ENCODE data around the gene ZNF385B. TPM values are rescaled to one million over a fixed set of nuclear protein-coding genes. Genes with fewer than 3 reads are reported as not detected.
"Not testable (repeated sequence)": the region's sequence is repeated elsewhere in the genome, so short reads cannot be mapped to it uniquely, and the experiment has no call there.

Gene ZNF385B
- total RNA-seq, 2 donors from 2014 or later = not detected

- Mint-ChIP-seq H3K36me3 (no peaks in the 10 kb centered on the region), H3K27ac (no peak overlapping the region), H3K9me3 (no peaks in the 10 kb centered on the region)
- no peak for DNase-seq (ENCODE audit: low spot score in 2 of 2)
- ATAC-seq = no peak
Measured at GRCh38 chr2:179646862-179647587, 214.4 kb downstream of the ZNF385B start.

GRCh38 chr2:179646173-179646769 lies 215.1 kb downstream of the ZNF385B start:
- H3K9me3 Mint-ChIP-seq = no peaks in the 10 kb centered on the region
- ATAC-seq = no peak
- peak overlapping the region in 1 of 2 donors; percentile 52 for H3K27ac Mint-ChIP-seq
- DNase-seq (ENCODE audit: low spot score in 2 of 2) = no peak
- no peaks in the 10 kb centered on the region for H3K36me3 Mint-ChIP-seq

GRCh38 chr2:179645047-179645446 lies 216.4 kb downstream of the ZNF385B start:
- H3K36me3 Mint-ChIP-seq = no peaks in the 10 kb centered on the region
- ATAC-seq (no peak), DNase-seq (ENCODE audit: low spot score in 2 of 2) (no peak)
- no peak overlapping the region for H3K27ac Mint-ChIP-seq
- H3K9me3 Mint-ChIP-seq = no peaks in the 10 kb centered on the region

GRCh38 chr2:179642462-179642861 lies 218.9 kb downstream of the ZNF385B start:
- H3K36me3 Mint-ChIP-seq = no peaks in the 10 kb centered on the region
- ATAC-seq (no peak), DNase-seq (ENCODE audit: low spot score in 2 of 2) (no peak)
- H3K9me3 Mint-ChIP-seq = no peaks in the 10 kb centered on the region
- no peak overlapping the region for H3K27ac Mint-ChIP-seq

GRCh38 chr2:179636995-179637394 lies 224.4 kb downstream of the ZNF385B start:
- ATAC-seq (no peak), DNase-seq (ENCODE audit: low spot score in 2 of 2) (no peak)
- Mint-ChIP-seq H3K9me3 (no peaks in the 10 kb centered on the region), H3K27ac (no peak overlapping the region), H3K36me3 (no peaks in the 10 kb centered on the region)

- ATAC-seq (no peak), DNase-seq (ENCODE audit: low spot score in 2 of 2) (no peak)
- no peaks in the 10 kb centered on the region for H3K9me3 Mint-ChIP-seq
- H3K27ac Mint-ChIP-seq = no peak overlapping the region
- no peaks in the 10 kb centered on the region for H3K36me3 Mint-ChIP-seq
Measured at GRCh38 chr2:179636100-179636980, 225.1 kb downstream of the ZNF385B start.

- not testable (repeated sequence) for DNase-seq (ENCODE audit: low spot score in 2 of 2); H3K9me3 Mint-ChIP-seq; ATAC-seq; H3K36me3 Mint-ChIP-seq; H3K27ac Mint-ChIP-seq
Measured at GRCh38 chr2:179631769-179632385, 229.5 kb downstream of the ZNF385B start.

GRCh38 chr2:179629776-179630175 lies 231.6 kb downstream of the ZNF385B start:
- not testable (repeated sequence) for DNase-seq (ENCODE audit: low spot score in 2 of 2); H3K9me3 Mint-ChIP-seq; H3K36me3 Mint-ChIP-seq; ATAC-seq; H3K27ac Mint-ChIP-seq

- Mint-ChIP-seq H3K9me3 (no peaks in the 10 kb centered on the region), H3K36me3 (no peaks in the 10 kb centered on the region), H3K27ac (no peak overlapping the region)
- DNase-seq (ENCODE audit: low spot score in 2 of 2) = no peak
- ATAC-seq = no peak
Measured at GRCh38 chr2:179626261-179626660, 235.2 kb downstream of the ZNF385B start.

- Mint-ChIP-seq H3K9me3 (peaks cover 0 to 3% of the 10 kb centered on the region in 2 donors), H3K36me3 (no peaks in the 10 kb centered on the region), H3K27ac (no peak overlapping the region)
- DNase-seq (ENCODE audit: low spot score in 2 of 2) = no peak
- ATAC-seq = no peak
Measured at GRCh38 chr2:179622635-179623300, 238.6 kb downstream of the ZNF385B start.

- ATAC-seq (no peak), DNase-seq (ENCODE audit: low spot score in 2 of 2) (no peak)
- no peaks in the 10 kb centered on the region for H3K36me3 Mint-ChIP-seq
- peaks cover 0 to 3% of the 10 kb centered on the region in 2 donors for H3K9me3 Mint-ChIP-seq
- no peak overlapping the region for H3K27ac Mint-ChIP-seq
Measured at GRCh38 chr2:179622112-179622511, 239.3 kb downstream of the ZNF385B start.

- ATAC-seq (no peak), DNase-seq (ENCODE audit: low spot score in 2 of 2) (no peak)
- Mint-ChIP-seq H3K27ac (no peak overlapping the region), H3K9me3 (peaks cover 0 to 3% of the 10 kb centered on the region in 2 donors), H3K36me3 (no peaks in the 10 kb centered on the region)
Measured at GRCh38 chr2:179619947-179620467, 241.4 kb downstream of the ZNF385B start.

- H3K27ac Mint-ChIP-seq = no peak overlapping the region
- ATAC-seq (no peak), DNase-seq (ENCODE audit: low spot score in 2 of 2) (no peak)
- H3K36me3 Mint-ChIP-seq = no peaks in the 10 kb centered on the region
- peaks cover 0 to 6% of the 10 kb centered on the region in 2 donors for H3K9me3 Mint-ChIP-seq
Measured at GRCh38 chr2:179614121-179614520, 247.3 kb downstream of the ZNF385B start.

GRCh38 chr2:179613701-179614100 lies 247.7 kb downstream of the ZNF385B start:
- Mint-ChIP-seq H3K9me3 (peaks cover 0 to 6% of the 10 kb centered on the region in 2 donors), H3K36me3 (no peaks in the 10 kb centered on the region), H3K27ac (no peak overlapping the region)
- ATAC-seq (no peak), DNase-seq (ENCODE audit: low spot score in 2 of 2) (no peak)

GRCh38 chr2:179613299-179613651 lies 248.1 kb downstream of the ZNF385B start:
- ATAC-seq (no peak), DNase-seq (ENCODE audit: low spot score in 2 of 2) (no peak)
- H3K9me3 Mint-ChIP-seq = peaks cover 0 to 6% of the 10 kb centered on the region in 2 donors
- no peaks in the 10 kb centered on the region for H3K36me3 Mint-ChIP-seq
- H3K27ac Mint-ChIP-seq = no peak overlapping the region

- Mint-ChIP-seq H3K9me3 (peaks cover 0 to 6% of the 10 kb centered on the region in 2 donors), H3K27ac (no peak overlapping the region), H3K36me3 (no peaks in the 10 kb centered on the region)
- DNase-seq (ENCODE audit: low spot score in 2 of 2) (no peak), ATAC-seq (no peak)
Measured at GRCh38 chr2:179612591-179613298, 248.7 kb downstream of the ZNF385B start.

All from activated naive CD4-positive, alpha-beta T cell treated with anti-CD3 and anti-CD28 coated beads, Interleukin-2, amount 50 U/mL, for 72 hours (primary cell).